Thyroid gland (tissue), 4 donors: ENCODE measurements around the gene AGBL1.

ENCODE experiments used
- CTCF ChIP-seq, 6 experiments: fragments of 200-600 bp in 3 of 6; fragments of 450-650 bp in 3 of 6; sonication (generic) in 3 of 6; IDR thresholded peaks; one replicate each; pipeline ENCODE4 v1.5.1; 2016 to 2019; ENCODE audit warnings: antibody characterized with exemption in 6 of 6, mild to moderate bottlenecking in 2 of 6, inconsistent platforms in 1 of 6, moderate library complexity in 1 of 6
- POLR2A ChIP-seq, 2 donors: fragments of 450-650 bp; IDR thresholded peaks; one replicate each; pipeline ENCODE4 v1.6.1; 2017; ENCODE audit warnings: antibody characterized with exemption in 2 of 2, mild to moderate bottlenecking in 2 of 2, moderate library complexity in 1 of 2

GRCh38 chr15:87031540-87032230 lies 952.0 kb downstream of the AGBL1 start:
- TF ChIP-seq CTCF (IDR thresholded peaks at IDR 0.05), result no peak
- no peak for TF ChIP-seq POLR2A (IDR thresholded peaks at IDR 0.05)
